HepG2 (cell line): Measurements from ENCODE around the gene RNFT2. TPM values are rescaled to one million over a fixed set of nuclear protein-coding genes. Genes with fewer than 3 reads are reported as not detected.

Source experiments
- E2F2 ChIP-seq: sonication (generic); formaldehyde crosslinking; IDR thresholded peaks from 2 replicates; pipeline ENCODE4 v1.4.0; 2020; ENCODE audit warnings: missing genetic modification reagents, borderline replicate concordance
- GLI4 ChIP-seq: sonication (generic); formaldehyde crosslinking; IDR thresholded peaks from 2 replicates; pipeline ENCODE4 v1.5.1; 2020; ENCODE audit warnings: missing genetic modification reagents, mild to moderate bottlenecking, moderate library complexity, borderline replicate concordance
- HCFC1 ChIP-seq: fragments of 150-350 bp; IDR thresholded peaks from 2 replicates; pipeline ENCODE4 v1.6.1; 2014; ENCODE audit warnings: low read depth, low read length
- HDAC1 ChIP-seq: sonication (generic); formaldehyde crosslinking; IDR thresholded peaks from 2 replicates; pipeline ENCODE4 v1.5.1; 2020; ENCODE audit warnings: mild to moderate bottlenecking, missing genetic modification reagents
- HOXA7 ChIP-seq: sonication (generic); formaldehyde crosslinking; IDR thresholded peaks from 2 replicates; pipeline ENCODE4 v1.8.1; 2022; ENCODE audit warnings: mild to moderate bottlenecking, missing genetic modification reagents, moderate library complexity
- IRF2 ChIP-seq: IDR thresholded peaks from 2 replicates; pipeline ENCODE4 v1.6.1; 2018; ENCODE audit warnings: missing genetic modification reagents, missing compliant biosample characterization
- KLF16 ChIP-seq, 2 experiments: sonication (generic) in 1 of 2; formaldehyde crosslinking in 1 of 2; IDR thresholded peaks; 2 replicates each; pipeline versions ENCODE4 v1.6.1 to v1.8.0; 2016 to 2023; ENCODE audit warnings: missing genetic modification reagents in 2 of 2, missing compliant biosample characterization in 1 of 2
- MIXL1 ChIP-seq: IDR thresholded peaks from 2 replicates; pipeline ENCODE4 v1.6.1; 2016
- NFIC ChIP-seq: IDR thresholded peaks from 2 replicates; pipeline ENCODE4 v1.6.1; 2012; ENCODE audit warnings: mild to moderate bottlenecking, low read length, inconsistent platforms
- NPAS2 ChIP-seq: sonication (generic); formaldehyde crosslinking; IDR thresholded peaks from 2 replicates; pipeline ENCODE4 v1.8.0; 2022; ENCODE audit warnings: mild to moderate bottlenecking, missing genetic modification reagents, borderline replicate concordance
- ONECUT2 ChIP-seq: sonication (generic); formaldehyde crosslinking; IDR thresholded peaks from 2 replicates; pipeline ENCODE4 v1.4.0; 2020; ENCODE audit warnings: missing genetic modification reagents
- PBX3 ChIP-seq: sonication (generic); formaldehyde crosslinking; IDR thresholded peaks from 2 replicates; pipeline ENCODE4 v1.8.1; 2023; ENCODE audit warnings: missing genetic modification reagents, inconsistent platforms, borderline replicate concordance
- PHF20 ChIP-seq: sonication (generic); formaldehyde crosslinking; IDR thresholded peaks from 2 replicates; pipeline ENCODE4 v1.5.0; 2020; ENCODE audit warnings: mild to moderate bottlenecking, missing genetic modification reagents
- PHF5A ChIP-seq: IDR thresholded peaks from one replicate; pipeline ENCODE4 v1.6.1; 2018; ENCODE audit warnings: low read depth, missing genetic modification reagents; ENCODE audit not compliant: unreplicated experiment
- PLRG1 ChIP-seq: fragments of 450-650 bp; conservative IDR thresholded peaks from 2 replicates; pipeline ENCODE4 v1.6.1; 2016
- RARA ChIP-seq: IDR thresholded peaks from 2 replicates; pipeline ENCODE4 v1.6.1; 2016; ENCODE audit warnings: missing genetic modification reagents, missing compliant biosample characterization
- REPIN1 ChIP-seq: sonication (generic); formaldehyde crosslinking; IDR thresholded peaks from 2 replicates; pipeline ENCODE4 v1.8.0; 2022; ENCODE audit warnings: missing genetic modification reagents, low read depth, mild to moderate bottlenecking, borderline replicate concordance
- RXRB ChIP-seq: IDR thresholded peaks from 2 replicates; pipeline ENCODE4 v1.6.1; 2016; ENCODE audit warnings: borderline replicate concordance, missing genetic modification reagents, missing compliant biosample characterization
- SOX6 ChIP-seq, 2 experiments: fragments of 450-650 bp in 1 of 2; sonication (generic) in 1 of 2; formaldehyde crosslinking in 1 of 2; IDR thresholded peaks; 2 replicates each; pipeline versions ENCODE4 v1.4.0 to v1.6.1; 2017 to 2020; ENCODE audit warnings: antibody characterized with exemption in 1 of 2, mild to moderate bottlenecking in 1 of 2, missing genetic modification reagents in 1 of 2
- SP5 ChIP-seq: IDR thresholded peaks from 2 replicates; pipeline ENCODE4 v1.6.1; 2016; ENCODE audit warnings: low read depth, borderline replicate concordance
- SPEN ChIP-seq: sonication (generic); formaldehyde crosslinking; IDR thresholded peaks from 2 replicates; pipeline ENCODE4 v1.5.1; 2020; ENCODE audit warnings: low read depth, mild to moderate bottlenecking, missing genetic modification reagents
- SRSF4 ChIP-seq: fragments of 200-400 bp; formaldehyde crosslinking; IDR thresholded peaks from one replicate; pipeline ENCODE4 v1.6.1; 2018; ENCODE audit warnings: mild to moderate bottlenecking, low read depth, low read length, moderate library complexity; ENCODE audit not compliant: poor library complexity, severe bottlenecking
- SYNCRIP ChIP-seq: fragments of 200-400 bp; formaldehyde crosslinking; IDR thresholded peaks from 2 replicates; pipeline ENCODE4 v1.6.1; 2018; ENCODE audit warnings: mild to moderate bottlenecking, low read depth, low read length; ENCODE audit not compliant: insufficient read depth
- TBL1XR1 ChIP-seq: fragments of 150-350 bp; IDR thresholded peaks from 2 replicates; pipeline ENCODE4 v1.6.1; 2014; ENCODE audit warnings: borderline replicate concordance, low read length; ENCODE audit not compliant: partially characterized antibody
- TBX3 ChIP-seq: fragments of 450-650 bp; IDR thresholded peaks from 2 replicates; pipeline ENCODE4 v1.6.1; 2017; ENCODE audit warnings: antibody characterized with exemption, mild to moderate bottlenecking, inconsistent platforms, borderline replicate concordance
- THAP7 ChIP-seq: sonication (generic); formaldehyde crosslinking; IDR thresholded peaks from 2 replicates; pipeline ENCODE4 v1.8.1; 2023; ENCODE audit warnings: mild to moderate bottlenecking, missing genetic modification reagents
- ZNF138 ChIP-seq: sonication (generic); formaldehyde crosslinking; IDR thresholded peaks from 2 replicates; pipeline ENCODE4 v1.5.0; 2020; ENCODE audit warnings: mild to moderate bottlenecking, low read depth, missing genetic modification reagents
- ZNF333 ChIP-seq: sonication (generic); formaldehyde crosslinking; IDR thresholded peaks from 2 replicates; pipeline ENCODE4 v1.4.0; 2020; ENCODE audit warnings: mild to moderate bottlenecking, missing genetic modification reagents, borderline replicate concordance
- ZNF781 ChIP-seq: sonication (generic); formaldehyde crosslinking; IDR thresholded peaks from 2 replicates; pipeline ENCODE4 v1.5.1; 2020; ENCODE audit warnings: borderline replicate concordance, mild to moderate bottlenecking, missing genetic modification reagents; ENCODE audit errors: not compliant biosample characterization
- polyA plus RNA-seq, 8 experiments: library from polyadenylated mRNA; depleted of rRNA in 3 of 8; stranded (reverse) in 7 of 8; unstranded in 1 of 8; fragments of >200 nt; fragmentation: Illumina TruSeq in 4 of 8; extraction: Trizol in 4 of 8; gene quantifications; 2 replicates each; pipeline versions ENCODE4 v1.2.1 to v1.2.3, GENCODE V29; 2011 to 2016; ENCODE audit warnings: low read depth in 4 of 8, missing spikeins in 1 of 8, mixed read lengths in 1 of 8; ENCODE audit not compliant: insufficient read depth in 1 of 8
- total RNA-seq, 5 experiments: library from RNA; depleted of rRNA; stranded (reverse); fragments of >200 nt; fragmentation: Illumina TruSeq; extraction: Trizol; gene quantifications; 2 replicates each; pipeline ENCODE4 v1.2.3, GENCODE V29; 2016; ENCODE audit warnings: low read depth in 1 of 5

The RNFT2 gene
- total and polyA plus RNA-seq, 2 of the 13 experiments (the other 11 are each of a cell fraction or from before 2014, with no cell fraction given), result 3.3 to 8.3 TPM

GRCh38 chr12:116734156-116734768 lies 3.9 kb upstream of the RNFT2 start (continued):
- TF ChIP-seq KLF16 (CRISPR knock-in tag; IDR thresholded peaks at IDR 0.05) (0 out of 4 replicates have a peak, but pooled peaks of 1 of the 2 experiments have one; percentile 37), PHF20 (CRISPR knock-in tag) (no peak), PLRG1 (no peak), SRSF4 (no peak), HOXA7 (CRISPR knock-in tag) (no peak), THAP7 (no peak), SYNCRIP (no peak), ZNF333 (CRISPR knock-in tag) (no peak), RARA (peak; percentile 90), ZNF781 (CRISPR knock-in tag) (no peak), NFIC (0 out of 2 replicates have a peak, but pooled peaks have one; percentile 63), PBX3 (no peak), NPAS2 (CRISPR knock-in tag) (no peak), TBX3 (peak; percentile 40; the same call in 1 of the 2 replicates), IRF2 (CRISPR knock-in tag) (0 out of 2 replicates have a peak, but pooled peaks have one; percentile 18), PHF5A (peak; percentile 34), HCFC1 (no peak), RXRB (CRISPR knock-in tag) (peak; percentile 86), ZNF138 (CRISPR knock-in tag) (no peak), ONECUT2 (peak; percentile 90), GLI4 (CRISPR knock-in tag) (no peak), SP5 (CRISPR knock-in tag) (no peak), TBL1XR1 (peak; percentile 50), E2F2 (CRISPR knock-in tag) (no peak), SOX6 (IDR thresholded peaks at IDR 0.05) (no peak), SOX6 (CRISPR knock-in tag; IDR thresholded peaks at IDR 0.05) (peak; percentile 80), SPEN (CRISPR knock-in tag) (no peak), REPIN1 (CRISPR knock-in tag) (0 out of 2 replicates have a peak, but pooled peaks have one; percentile 36), HDAC1 (CRISPR knock-in tag) (peak; percentile 29; the same call in 1 of the 2 replicates), MIXL1 (CRISPR knock-in tag) (0 out of 2 replicates have a peak, but pooled peaks have one; percentile 18)
